AML-193 (cell line): ENCODE results near the gene GULP1.
"Not testable (repeated sequence)": the region's sequence is repeated elsewhere in the genome, so short reads cannot be mapped to it uniquely, and the experiment has no call there.

Experiments used
- DNase-seq, 2 experiments: peaks; one replicate each; lab custom pipeline; 2025; lab: John Stamatoyannopoulos, UW

Gene GULP1

GRCh38 chr2:188601927-188602326 is 310.3 kb downstream of the GULP1 start:
- DNase-seq: no peak

DNA sequence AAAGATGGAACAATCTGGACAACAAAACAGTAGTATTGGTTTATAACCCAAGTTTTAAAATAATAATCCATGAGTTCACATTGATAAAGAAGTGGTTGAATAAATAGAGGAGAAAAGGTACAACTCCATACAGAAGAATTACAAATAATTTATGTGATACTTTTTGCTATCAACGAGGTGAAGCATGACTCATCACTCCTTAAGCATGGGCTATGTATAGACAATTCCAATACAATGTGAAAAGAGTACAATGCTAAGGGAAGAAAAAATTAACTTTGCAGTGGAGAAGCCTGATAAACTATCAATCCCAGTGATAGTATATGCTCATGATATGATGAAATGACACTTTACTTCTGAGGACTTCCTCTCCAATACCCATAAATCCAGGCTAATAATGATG is 312.9 kb downstream of the GULP1 start:
- no peak for DNase-seq

GRCh38 chr2:188605609-188606584 is 314.2 kb downstream of the GULP1 start:
- not testable (repeated sequence) for DNase-seq

GRCh38 chr2:188606596-188606995 is 314.9 kb downstream of the GULP1 start:
- DNase-seq: not testable (repeated sequence)

- DNase-seq: no peak
These were observed 315.8 kb downstream of the GULP1 start for GRCh38 chr2:188607501-188607900.

- DNase-seq: no peak
These were observed 317.8 kb downstream of the GULP1 start for GRCh38 chr2:188609321-188610049.

DNA sequence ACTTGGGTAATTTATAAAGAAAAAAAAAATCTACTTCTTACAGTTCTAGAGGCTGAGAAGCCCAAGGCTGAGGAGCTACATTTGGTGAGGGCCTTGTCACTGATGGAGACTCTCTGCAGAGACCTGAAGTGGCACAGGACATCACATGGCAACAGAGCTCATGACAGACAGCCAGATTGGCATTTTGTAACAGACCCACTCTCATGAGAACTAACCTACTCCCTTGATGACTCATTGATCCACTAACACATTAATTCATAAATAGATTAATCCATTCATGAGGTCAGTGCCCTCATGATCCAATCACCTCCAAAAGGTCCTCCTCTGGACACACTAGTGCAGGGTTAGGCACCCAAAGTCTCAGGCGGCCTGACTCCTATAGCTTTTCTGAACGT is 318.4 kb downstream of the GULP1 start:
- no peak for DNase-seq

- peak; percentile 24 to 30 for DNase-seq
These were observed 319.2 kb downstream of the GULP1 start for GRCh38 chr2:188610827-188611226.

GRCh38 chr2:188619146-188619545 is 327.5 kb downstream of the GULP1 start:
- no peak for DNase-seq

DNA sequence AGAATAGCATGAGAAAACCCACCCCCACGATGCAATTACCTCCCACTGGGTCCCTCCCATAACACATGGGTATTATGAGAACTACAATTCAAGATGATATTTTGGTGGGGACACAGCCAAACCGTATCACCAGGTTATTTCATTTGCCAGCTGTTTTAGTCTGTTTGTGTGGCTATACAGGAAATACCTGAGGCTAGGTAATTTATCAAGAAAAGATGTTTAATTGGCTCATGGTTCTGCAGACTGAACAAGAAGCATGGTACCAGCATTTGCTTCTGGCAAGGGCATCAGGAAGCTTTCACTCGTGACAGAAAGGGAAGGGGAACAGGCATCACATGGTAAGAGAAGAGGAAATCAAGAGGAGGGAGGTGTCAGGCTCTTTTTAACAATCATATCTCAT is 329.2 kb downstream of the GULP1 start:
- DNase-seq: no peak

- DNase-seq: no peak
These were observed 331.1 kb downstream of the GULP1 start for GRCh38 chr2:188622601-188623260.

DNA sequence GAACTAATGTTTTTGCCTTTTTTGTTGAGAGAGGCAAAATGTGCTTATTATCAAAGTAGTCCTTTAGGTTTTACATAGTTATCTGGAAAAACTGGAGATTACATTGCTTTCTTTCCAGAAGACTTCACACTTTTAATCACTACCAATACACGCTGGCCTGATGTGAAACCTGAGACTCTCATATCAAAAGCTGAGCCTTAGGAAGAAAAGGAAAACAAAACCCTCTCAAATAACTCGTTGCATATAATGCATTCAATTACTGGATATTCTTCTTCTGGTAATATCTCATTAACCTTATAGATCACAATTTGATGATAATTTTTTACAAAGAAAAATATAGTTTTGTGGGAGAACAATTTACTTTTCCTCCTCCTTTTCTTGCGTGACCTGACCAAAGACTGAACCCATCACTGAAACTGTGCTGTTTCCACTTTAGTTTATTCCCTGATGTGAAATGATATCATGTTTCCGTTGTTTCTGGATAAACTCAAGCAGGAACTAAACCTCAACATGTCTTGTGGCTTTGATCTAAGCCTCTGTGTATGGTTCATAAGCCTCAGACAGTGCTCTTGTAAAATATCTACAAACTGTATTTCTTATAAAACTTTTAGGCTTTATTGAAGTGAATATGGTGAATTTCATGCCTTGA is 332.4 kb downstream of the GULP1 start:
- DNase-seq: no peak

GRCh38 chr2:188627471-188627870 is 335.8 kb downstream of the GULP1 start:
- DNase-seq: no peak

DNA sequence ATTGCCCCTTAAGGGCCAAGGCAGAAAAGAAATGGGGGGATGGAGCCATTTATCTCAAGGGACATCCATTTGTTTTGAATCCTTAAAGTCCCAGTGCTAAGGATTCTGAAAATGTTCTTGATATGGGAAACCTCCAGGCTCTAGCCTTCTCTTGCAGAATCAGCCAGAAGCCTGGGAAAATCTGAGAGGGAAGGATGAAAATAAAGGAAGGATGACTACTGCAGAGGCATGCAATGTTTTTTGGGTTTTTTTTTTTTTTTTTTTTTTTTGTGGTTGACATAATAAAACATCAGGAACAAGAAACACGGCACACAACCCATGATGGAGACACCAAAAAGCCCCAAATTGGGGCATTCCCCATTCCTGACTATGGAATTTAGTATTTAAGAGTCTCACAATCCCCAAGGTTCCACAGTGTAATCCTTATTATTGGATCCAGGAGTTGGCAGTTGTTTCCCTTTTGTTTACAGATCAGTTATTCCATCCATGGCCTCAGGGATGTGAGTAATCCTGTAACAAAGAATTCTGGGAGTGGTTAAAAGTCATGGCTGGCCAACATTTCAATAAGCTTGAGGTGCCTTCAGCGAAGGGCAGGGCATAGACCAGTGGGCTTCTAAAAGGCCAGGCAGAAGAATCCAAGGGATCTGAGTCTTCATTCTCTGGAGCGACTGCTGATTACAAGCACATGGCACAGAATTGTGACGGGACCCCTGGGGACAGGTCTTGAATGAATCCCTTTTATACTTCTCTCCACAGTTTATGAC is 337.5 kb downstream of the GULP1 start:
- no peak for DNase-seq

DNA sequence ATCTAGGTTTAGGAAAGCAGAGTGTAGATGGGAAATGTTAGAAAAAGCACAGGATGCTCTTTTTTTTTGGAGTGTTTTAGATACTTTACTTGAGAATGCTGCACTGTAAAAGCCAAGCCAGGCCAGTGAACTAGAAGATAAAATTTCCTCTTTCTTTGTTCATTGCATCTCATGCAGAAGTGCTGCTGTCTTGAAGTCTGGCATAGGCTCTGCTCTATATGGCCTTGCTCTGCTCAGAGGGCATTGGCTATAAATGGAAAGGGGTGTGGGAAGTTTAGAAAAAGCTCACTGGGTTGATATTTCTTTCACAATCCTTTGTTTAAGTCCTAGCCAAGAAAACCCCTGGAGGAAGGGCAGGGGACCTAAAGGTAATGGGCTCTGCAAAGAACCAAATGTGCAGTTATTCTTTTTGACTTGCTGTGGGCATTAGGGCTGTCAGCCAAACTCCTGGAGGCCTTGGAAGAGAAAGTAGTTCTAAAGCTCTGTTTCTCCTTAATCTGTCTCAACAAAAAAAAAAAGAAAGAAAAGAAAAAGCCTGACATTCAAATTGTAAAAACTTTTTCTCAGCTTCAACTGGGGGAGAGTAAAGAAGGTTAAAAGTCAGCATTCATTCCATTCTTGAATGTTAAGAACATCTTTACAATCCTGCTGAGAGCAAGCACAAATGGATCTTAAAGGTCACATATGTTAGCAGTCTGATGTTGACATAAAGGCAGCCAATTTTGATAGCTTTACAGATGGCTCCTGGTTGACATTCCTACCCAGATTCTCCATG is 338.3 kb downstream of the GULP1 start:
- DNase-seq: no peak

GRCh38 chr2:188631037-188631809 is 339.5 kb downstream of the GULP1 start:
- DNase-seq: no peak

- DNase-seq: no peak
These were observed 343.0 kb downstream of the GULP1 start for GRCh38 chr2:188634656-188635055.
